Measurements from ENCODE around the gene TRIM77. TPM values are rescaled to one million over a fixed set of nuclear protein-coding genes. Genes with fewer than 3 reads are reported as not detected.

Gene TRIM77
- not detected in 2 replicates for total RNA-seq

DNA sequence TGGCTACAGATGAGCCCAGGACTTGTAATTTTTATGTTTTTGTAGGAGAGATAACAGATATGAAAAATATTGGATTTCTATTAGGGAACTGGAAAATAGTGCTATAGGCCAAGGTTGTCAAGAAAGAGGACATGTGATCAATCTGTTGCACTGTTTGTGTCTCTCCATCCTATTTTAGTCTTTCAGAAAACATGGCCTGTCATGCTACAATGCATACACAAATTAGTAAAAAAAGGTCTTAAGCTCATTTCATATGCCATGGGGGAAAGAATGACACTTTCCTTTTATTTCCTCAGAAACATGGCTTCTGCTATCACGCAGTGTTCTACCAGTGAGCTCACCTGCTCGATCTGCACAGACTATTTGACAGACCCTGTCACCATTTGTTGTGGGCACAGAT lies at the start of gene TRIM77:
Gene TRIM77 (plus strand): TSS at position 301 of the 400 bp plus-strand sequence. CDS start 0 bp downstream, at position 301.

Other genes starting within 250 kb of the TRIM77 start
- 19.8 and 27.5 TPM in 2 replicates for gene NOX4, start 218.9 kb upstream of the TRIM77 start, total RNA-seq
- not detected in 2 replicates for gene TRIM49, start 98.3 kb downstream of the TRIM77 start, total RNA-seq
- gene TRIM64B, start 168.2 kb downstream of the TRIM77 start, total RNA-seq, result not detected in 2 replicates
- gene TRIM49D1, start 211.9 kb downstream of the TRIM77 start, total RNA-seq, result not detected in 2 replicates
- not detected in 2 replicates for gene TRIM49D2, start 213.8 kb downstream of the TRIM77 start, total RNA-seq

Measured in endothelial cell of coronary artery (primary cell).